Measurements from ENCODE around the gene GAS6.
"Not testable (repeated sequence)": the region's sequence is repeated elsewhere in the genome, so short reads cannot be mapped to it uniquely, and the experiment has no call there.

The GAS6 gene

GRCh38 chr13:113863524-113864272 is at the start of gene GAS6:
GAS6 (minus strand) TSS chr13:113864076; CDS start chr13:113863920, 156 bp downstream.
- no peak for FAIRE-seq

GRCh38 chr13:113913408-113913807 is 49.5 kb upstream of the GAS6 start:
- FAIRE-seq, result not testable (repeated sequence)

- no peak for FAIRE-seq
Observed at GRCh38 chr13:113912596-113912995, 48.7 kb upstream of the GAS6 start.

- FAIRE-seq, result no peak
Observed at GRCh38 chr13:113907635-113908617, 44.0 kb upstream of the GAS6 start.

GRCh38 chr13:113906571-113906970 is 42.7 kb upstream of the GAS6 start:
- no peak for FAIRE-seq

GRCh38 chr13:113905942-113906341 is 42.1 kb upstream of the GAS6 start:
- FAIRE-seq, result no peak

- no peak for FAIRE-seq
Observed at GRCh38 chr13:113905018-113905417, 41.1 kb upstream of the GAS6 start.

- no peak for FAIRE-seq
Observed at GRCh38 chr13:113904411-113904810, 40.5 kb upstream of the GAS6 start.

- FAIRE-seq, result no peak
Observed at GRCh38 chr13:113903912-113904311, 40.0 kb upstream of the GAS6 start.

GRCh38 chr13:113902986-113903775 is 39.3 kb upstream of the GAS6 start:
- no peak for FAIRE-seq

GRCh38 chr13:113902481-113902880 is 38.6 kb upstream of the GAS6 start:
- FAIRE-seq, result no peak

- no peak for FAIRE-seq
Observed at GRCh38 chr13:113901642-113902041, 37.8 kb upstream of the GAS6 start.

GRCh38 chr13:113901231-113901630 is 37.4 kb upstream of the GAS6 start:
- FAIRE-seq, result no peak

GRCh38 chr13:113900646-113901045 is 36.8 kb upstream of the GAS6 start:
- FAIRE-seq, result no peak

GRCh38 chr13:113898391-113898790 is 34.5 kb upstream of the GAS6 start:
- FAIRE-seq, result no peak

GRCh38 chr13:113897966-113898365 is 34.1 kb upstream of the GAS6 start:
- no peak for FAIRE-seq

- no peak for FAIRE-seq
Observed at GRCh38 chr13:113897161-113897560, 33.3 kb upstream of the GAS6 start.

- FAIRE-seq, result no peak
Observed at GRCh38 chr13:113895436-113895835, 31.6 kb upstream of the GAS6 start.

- FAIRE-seq, result no peak
Observed at GRCh38 chr13:113890774-113891480, 27.1 kb upstream of the GAS6 start.

GRCh38 chr13:113889467-113889866 is 25.6 kb upstream of the GAS6 start:
- FAIRE-seq, result no peak

- no peak for FAIRE-seq
Observed at GRCh38 chr13:113888701-113889330, 24.9 kb upstream of the GAS6 start.

- no peak for FAIRE-seq
Observed at GRCh38 chr13:113887700-113888201, 23.9 kb upstream of the GAS6 start.

Data from TTC549 (cell line).